ENCODE measurements around the gene PTPRN.
A peak's percentile ranks its signal among the peaks of the same experiment; 100 is the strongest.

PTPRN gene

DNA sequence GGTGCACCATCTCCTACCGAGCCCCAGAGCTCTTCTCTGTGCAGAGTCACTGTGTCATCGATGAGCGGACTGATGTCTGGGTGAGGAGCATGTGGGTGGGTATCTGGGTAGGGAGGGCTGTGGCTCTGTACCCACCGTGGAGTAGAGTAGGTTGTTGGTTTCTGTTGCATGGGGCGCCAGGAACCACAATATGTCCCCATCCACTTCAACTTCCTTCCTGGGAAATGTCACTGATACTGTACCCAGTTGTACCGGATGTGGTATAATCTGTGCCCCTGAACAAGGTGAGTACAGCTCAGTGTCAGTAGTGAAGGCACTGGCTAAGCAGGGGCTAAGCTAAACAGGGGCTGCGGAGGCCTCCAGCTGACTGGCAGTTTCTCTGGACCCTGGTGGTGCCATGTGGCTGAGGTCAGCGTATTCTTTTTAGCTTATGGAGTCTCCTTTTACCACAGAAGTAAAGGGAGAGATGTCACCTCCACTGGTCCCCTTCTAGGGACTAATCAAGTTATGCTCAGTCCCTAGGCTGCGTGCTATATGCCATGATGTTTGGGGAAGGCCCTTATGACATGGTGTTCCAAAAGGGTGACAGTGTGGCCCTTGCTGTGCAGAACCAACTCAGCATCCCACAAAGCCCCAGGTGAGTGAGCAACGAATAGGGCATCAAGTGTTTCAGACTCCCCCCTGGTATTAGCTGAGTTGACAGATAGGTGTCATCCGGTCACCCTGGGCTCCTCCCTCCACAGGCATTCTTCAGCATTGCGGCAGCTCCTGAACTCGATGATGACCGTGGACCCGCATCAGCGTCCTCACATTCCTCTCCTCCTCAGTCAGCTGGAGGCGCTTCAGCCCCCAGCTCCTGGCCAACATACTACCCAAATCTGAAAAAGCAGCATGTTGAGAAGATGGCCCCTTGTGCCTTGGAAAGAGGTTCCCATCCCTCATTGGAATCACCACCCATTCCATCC is 61.2 kb downstream of the PTPRN start:
- peak overlapping the region; percentile 73; the same call in 1 of the 2 replicates for H3K4me2 ChIP-seq (ENCODE audit: low read length)
- peak overlapping the region; percentile 8; the same call in 1 of the 2 replicates for H3K9ac ChIP-seq (ENCODE audit: low read length)
- no peak overlapping the region for H3K4me3 ChIP-seq (ENCODE audit: low read depth, low read length, poor library complexity, severe bottlenecking)
- peak overlapping the region; percentile 98 for H3K27ac ChIP-seq (ENCODE audit: low read depth, low read length, poor library complexity, severe bottlenecking)
- no peaks in the 10 kb centered on the region for H3F3A ChIP-seq (ENCODE audit: insufficient read depth, low read length)
- no peaks in the 10 kb centered on the region for H3K27me3 ChIP-seq (ENCODE audit: insufficient read depth, low read length)
- H4K20me1 ChIP-seq (ENCODE audit: insufficient read depth, low read length) = no peaks in the 10 kb centered on the region
- no peak overlapping the region for H2AFZ ChIP-seq (ENCODE audit: low read length)
- H3K36me3 ChIP-seq (ENCODE audit: insufficient read depth, low read length) = peaks cover 48% of the 10 kb centered on the region
- TF ChIP-seq CTCF (IDR thresholded peaks at IDR 0.05; ENCODE audit: low read length) (no peak; the same call in 1 of the 2 replicates), EZH2 (IDR thresholded peaks at IDR 0.05; ENCODE audit: borderline replicate concordance, low read length) (no peak)
- H3K79me2 ChIP-seq (ENCODE audit: insufficient read depth, low read length) = no peaks in the 10 kb centered on the region
- no peaks in the 10 kb centered on the region for H3K9me2 ChIP-seq (ENCODE audit: low read depth, low read length)
- H3K4me1 ChIP-seq (ENCODE audit: insufficient read depth, low read length, severe bottlenecking) = peaks cover 78% of the 10 kb centered on the region
- H3K9me3 ChIP-seq (ENCODE audit: low read length) = no peaks in the 10 kb centered on the region

DNA sequence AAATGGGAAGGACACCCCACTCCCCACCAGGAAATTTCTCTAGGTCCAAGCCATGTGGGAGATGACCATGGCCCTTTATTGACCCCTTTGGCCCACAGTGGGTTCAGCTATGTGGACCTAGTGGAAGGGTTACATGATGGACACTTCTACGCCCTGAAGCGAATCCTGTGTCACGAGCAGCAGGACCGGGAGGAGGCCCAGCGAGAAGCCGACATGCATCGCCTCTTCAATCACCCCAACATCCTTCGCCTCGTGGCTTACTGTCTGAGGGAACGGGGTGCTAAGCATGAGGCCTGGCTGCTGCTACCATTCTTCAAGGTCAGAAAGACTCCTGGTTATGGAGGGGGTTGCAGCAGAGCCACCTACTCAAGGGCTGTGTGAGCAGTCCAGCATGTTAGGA is 62.6 kb downstream of the PTPRN start:
- TF ChIP-seq CTCF (IDR thresholded peaks at IDR 0.05; ENCODE audit: low read length) (no peak), EZH2 (IDR thresholded peaks at IDR 0.05; ENCODE audit: borderline replicate concordance, low read length) (no peak)
- Histone ChIP-seq H3K4me1 (ENCODE audit: insufficient read depth, low read length, severe bottlenecking) (peaks cover 67% of the 10 kb centered on the region), H3K9me3 (ENCODE audit: low read length) (no peaks in the 10 kb centered on the region), H3F3A (ENCODE audit: insufficient read depth, low read length) (no peaks in the 10 kb centered on the region), H3K27me3 (ENCODE audit: insufficient read depth, low read length) (no peaks in the 10 kb centered on the region), H3K36me3 (ENCODE audit: insufficient read depth, low read length) (peaks cover 43% of the 10 kb centered on the region), H3K4me3 (ENCODE audit: low read depth, low read length, poor library complexity, severe bottlenecking) (peak overlapping the region; percentile 78), H2AFZ (ENCODE audit: low read length) (no peak overlapping the region), H3K9ac (ENCODE audit: low read length) (no peak overlapping the region; the same call in 1 of the 2 replicates), H3K27ac (ENCODE audit: low read depth, low read length, poor library complexity, severe bottlenecking) (no peak overlapping the region), H4K20me1 (ENCODE audit: insufficient read depth, low read length) (no peaks in the 10 kb centered on the region), H3K79me2 (ENCODE audit: insufficient read depth, low read length) (no peaks in the 10 kb centered on the region), H3K4me2 (ENCODE audit: low read length) (peak overlapping the region; percentile 73; the same call in 1 of the 2 replicates), H3K9me2 (ENCODE audit: low read depth, low read length) (no peaks in the 10 kb centered on the region)

GRCh38 chr2:219245899-219246230 is 63.3 kb downstream of the PTPRN start:
- Histone ChIP-seq H3K36me3 (ENCODE audit: insufficient read depth, low read length) (peaks cover 36% of the 10 kb centered on the region), H3K79me2 (ENCODE audit: insufficient read depth, low read length) (no peaks in the 10 kb centered on the region), H4K20me1 (ENCODE audit: insufficient read depth, low read length) (no peaks in the 10 kb centered on the region), H2AFZ (ENCODE audit: low read length) (no peak overlapping the region), H3K4me3 (ENCODE audit: low read depth, low read length, poor library complexity, severe bottlenecking) (peak overlapping the region; percentile 78), H3K9me2 (ENCODE audit: low read depth, low read length) (no peaks in the 10 kb centered on the region), H3K27ac (ENCODE audit: low read depth, low read length, poor library complexity, severe bottlenecking) (peak overlapping the region; percentile 39), H3K4me2 (ENCODE audit: low read length) (peak overlapping the region; percentile 73), H3K9me3 (ENCODE audit: low read length) (no peaks in the 10 kb centered on the region), H3K4me1 (ENCODE audit: insufficient read depth, low read length, severe bottlenecking) (peaks cover 60% of the 10 kb centered on the region), H3K27me3 (ENCODE audit: insufficient read depth, low read length) (no peaks in the 10 kb centered on the region), H3F3A (ENCODE audit: insufficient read depth, low read length) (no peaks in the 10 kb centered on the region), H3K9ac (ENCODE audit: low read length) (peak overlapping the region; percentile 83)
- TF ChIP-seq CTCF (IDR thresholded peaks at IDR 0.05; ENCODE audit: low read length) = no peak
- no peak for TF ChIP-seq EZH2 (IDR thresholded peaks at IDR 0.05; ENCODE audit: borderline replicate concordance, low read length)
